Measurements from ENCODE around the gene ARMC8. TPM values are rescaled to one million over a fixed set of nuclear protein-coding genes. Genes with fewer than 3 reads are reported as not detected.

The ARMC8 gene
- total RNA-seq, 1 experiment from 2014 or later: 52.6 TPM

GRCh38 chr3:138325990-138326389 lies 138.9 kb downstream of the ARMC8 start:
- Mint-ChIP-seq H3K27ac (ENCODE audit: unreplicated experiment) (no peak overlapping the region), H3K4me1 (ENCODE audit: low read depth, unreplicated experiment) (no peaks in the 10 kb centered on the region)

GRCh38 chr3:138326866-138327595 lies 139.9 kb downstream of the ARMC8 start:
- ChIA-PET CTCF (no interaction called here), POLR2A (no interaction called here)
- H3K4me1 Mint-ChIP-seq (ENCODE audit: low read depth, unreplicated experiment): no peaks in the 10 kb centered on the region
- no peaks in the 10 kb centered on the region for H3K27me3 Mint-ChIP-seq (ENCODE audit: insufficient read depth, unreplicated experiment)
- H3K4me1 ChIP-seq: no peaks in the 10 kb centered on the region
- H3K27me3 ChIP-seq (replicated peaks; ENCODE audit: control insufficient read depth, insufficient read depth, low read length): no peaks in the 10 kb centered on the region
- intact Hi-C loops (cut with micrococcal nuclease; ENCODE audit: unreplicated experiment): no loop called here
- H3K4me3 Mint-ChIP-seq (ENCODE audit: unreplicated experiment): no peak overlapping the region
- H3K9me3 ChIP-seq: no peaks in the 10 kb centered on the region
- DNase-seq: no peak
- no peak overlapping the region for H3K27ac Mint-ChIP-seq (ENCODE audit: unreplicated experiment)
- peaks cover 6% of the 10 kb centered on the region for H3K36me3 Mint-ChIP-seq (ENCODE audit: insufficient read depth, unreplicated experiment)
- BruUV-seq (replicated peaks): no TSS peak
- TF ChIP-seq, protein P1, sequence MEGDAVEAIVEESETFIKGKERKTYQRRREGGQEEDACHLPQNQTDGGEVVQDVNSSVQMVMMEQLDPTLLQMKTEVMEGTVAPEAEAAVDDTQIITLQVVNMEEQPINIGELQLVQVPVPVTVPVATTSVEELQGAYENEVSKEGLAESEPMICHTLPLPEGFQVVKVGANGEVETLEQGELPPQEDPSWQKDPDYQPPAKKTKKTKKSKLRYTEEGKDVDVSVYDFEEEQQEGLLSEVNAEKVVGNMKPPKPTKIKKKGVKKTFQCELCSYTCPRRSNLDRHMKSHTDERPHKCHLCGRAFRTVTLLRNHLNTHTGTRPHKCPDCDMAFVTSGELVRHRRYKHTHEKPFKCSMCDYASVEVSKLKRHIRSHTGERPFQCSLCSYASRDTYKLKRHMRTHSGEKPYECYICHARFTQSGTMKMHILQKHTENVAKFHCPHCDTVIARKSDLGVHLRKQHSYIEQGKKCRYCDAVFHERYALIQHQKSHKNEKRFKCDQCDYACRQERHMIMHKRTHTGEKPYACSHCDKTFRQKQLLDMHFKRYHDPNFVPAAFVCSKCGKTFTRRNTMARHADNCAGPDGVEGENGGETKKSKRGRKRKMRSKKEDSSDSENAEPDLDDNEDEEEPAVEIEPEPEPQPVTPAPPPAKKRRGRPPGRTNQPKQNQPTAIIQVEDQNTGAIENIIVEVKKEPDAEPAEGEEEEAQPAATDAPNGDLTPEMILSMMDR (IDR thresholded peaks at IDR 0.05; ENCODE audit: insufficient read depth in 1 of 2, low read depth in 1 of 2, low read length in 1 of 2, severe bottlenecking in 1 of 2, unreplicated experiment in 1 of 2): no peak
- H3K4me3 ChIP-seq (ENCODE audit: low read depth, low read length): no peak overlapping the region
- H3K9me3 Mint-ChIP-seq (ENCODE audit: unreplicated experiment): no peaks in the 10 kb centered on the region
- no peaks in the 10 kb centered on the region for H3K36me3 ChIP-seq (ENCODE audit: control insufficient read depth, insufficient read depth, low read length)

More at GRCh38 chr3:138325990-138326389, 138.9 kb downstream of the ARMC8 start:
- Histone ChIP-seq H3K4me3 (ENCODE audit: low read depth, low read length) (no peak overlapping the region), H3K36me3 (ENCODE audit: control insufficient read depth, insufficient read depth, low read length) (no peaks in the 10 kb centered on the region), H3K4me1 (no peaks in the 10 kb centered on the region), H3K9me3 (no peaks in the 10 kb centered on the region), H3K27me3 (replicated peaks; ENCODE audit: control insufficient read depth, insufficient read depth, low read length) (no peaks in the 10 kb centered on the region)
- H3K36me3 Mint-ChIP-seq (ENCODE audit: insufficient read depth, unreplicated experiment): peaks cover 6% of the 10 kb centered on the region
- BruUV-seq (replicated peaks): no TSS peak
- no peak overlapping the region for H3K4me3 Mint-ChIP-seq (ENCODE audit: unreplicated experiment)
- no peak for DNase-seq
- POLR2A ChIA-PET: no interaction called here
- CTCF ChIA-PET: no interaction called here
- intact Hi-C loops (cut with micrococcal nuclease; ENCODE audit: unreplicated experiment): no loop called here
- no peaks in the 10 kb centered on the region for H3K27me3 Mint-ChIP-seq (ENCODE audit: insufficient read depth, unreplicated experiment)
- TF ChIP-seq, protein P1 (IDR thresholded peaks at IDR 0.05; ENCODE audit: insufficient read depth in 1 of 2, low read depth in 1 of 2, low read length in 1 of 2, severe bottlenecking in 1 of 2, unreplicated experiment in 1 of 2): no peak
- no peaks in the 10 kb centered on the region for H3K9me3 Mint-ChIP-seq (ENCODE audit: unreplicated experiment)

DNA sequence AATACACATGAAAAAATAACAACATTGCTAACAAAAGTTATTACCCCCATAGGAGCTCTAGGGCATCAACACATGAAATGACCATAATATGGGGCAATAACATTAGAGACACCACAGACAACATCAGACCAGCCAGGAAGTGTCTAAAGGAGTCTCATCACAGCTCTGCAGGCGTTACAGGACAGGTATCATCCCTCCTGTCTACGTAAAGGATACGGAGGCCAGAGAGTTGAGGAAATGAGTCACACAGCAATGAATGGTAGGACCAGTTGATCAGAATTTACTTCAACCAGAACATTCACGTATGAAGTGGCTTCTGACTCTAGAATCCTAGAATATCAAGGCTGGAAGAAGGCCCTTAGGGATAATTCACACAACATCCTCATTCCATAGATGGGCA lies 140.7 kb downstream of the ARMC8 start:
- Histone ChIP-seq H3K36me3 (ENCODE audit: control insufficient read depth, insufficient read depth, low read length) (no peaks in the 10 kb centered on the region), H3K4me3 (ENCODE audit: low read depth, low read length) (no peak overlapping the region), H3K9me3 (no peaks in the 10 kb centered on the region), H3K4me1 (no peaks in the 10 kb centered on the region), H3K27me3 (replicated peaks; ENCODE audit: control insufficient read depth, insufficient read depth, low read length) (no peaks in the 10 kb centered on the region)
- TF ChIP-seq, protein P1 (IDR thresholded peaks at IDR 0.05; ENCODE audit: insufficient read depth in 1 of 2, low read depth in 1 of 2, low read length in 1 of 2, severe bottlenecking in 1 of 2, unreplicated experiment in 1 of 2): no peak
- POLR2A ChIA-PET: no interaction called here
- no peaks in the 10 kb centered on the region for H3K27me3 Mint-ChIP-seq (ENCODE audit: insufficient read depth, unreplicated experiment)
- intact Hi-C loops (cut with micrococcal nuclease; ENCODE audit: unreplicated experiment): no loop called here
- no peaks in the 10 kb centered on the region for H3K9me3 Mint-ChIP-seq (ENCODE audit: unreplicated experiment)
- H3K4me1 Mint-ChIP-seq (ENCODE audit: low read depth, unreplicated experiment): no peaks in the 10 kb centered on the region
- H3K36me3 Mint-ChIP-seq (ENCODE audit: insufficient read depth, unreplicated experiment): peaks cover 6% of the 10 kb centered on the region
- no peak overlapping the region for H3K4me3 Mint-ChIP-seq (ENCODE audit: unreplicated experiment)
- H3K27ac Mint-ChIP-seq (ENCODE audit: unreplicated experiment): no peak overlapping the region
- CTCF ChIA-PET: no interaction called here
- DNase-seq: no peak
- no TSS peak for BruUV-seq (replicated peaks)

All from Caco-2 (cell line).